Esophagus (tissue), 2 donors: ENCODE results near the gene DHX8. TPM values are rescaled to one million over a fixed set of nuclear protein-coding genes. Genes with fewer than 3 reads are reported as not detected.
"Not testable (repeated sequence)": the region's sequence is repeated elsewhere in the genome, so short reads cannot be mapped to it uniquely, and the experiment has no call there.

ENCODE experiments used
- H3K27ac ChIP-seq, 2 donors: one replicate each; pipeline ENCODE4 v1.5.1; 2013; ENCODE audit warnings: low read depth in 2 of 2, mild to moderate bottlenecking in 2 of 2, inconsistent platforms in 1 of 2, low read length in 1 of 2, moderate library complexity in 1 of 2
- H3K27me3 ChIP-seq, 2 donors: one replicate each; pipeline ENCODE4 v1.6.1; 2013; ENCODE audit warnings: low read length in 2 of 2, control low read depth in 1 of 2, mild to moderate bottlenecking in 1 of 2; ENCODE audit not compliant: insufficient read depth in 2 of 2, control insufficient read depth in 1 of 2
- H3K36me3 ChIP-seq, 2 donors: one replicate each; pipeline ENCODE4 v1.6.1; 2013; ENCODE audit warnings: low read length in 1 of 2; ENCODE audit not compliant: control insufficient read depth in 2 of 2, insufficient read depth in 2 of 2
- H3K4me1 ChIP-seq, 2 donors: one replicate each; pipeline ENCODE4 v1.6.1; 2013; ENCODE audit warnings: low read length in 1 of 2; ENCODE audit not compliant: control insufficient read depth in 2 of 2, insufficient read depth in 2 of 2
- H3K4me3 ChIP-seq, 2 donors: one replicate each; pipeline ENCODE4 v1.5.1; 2013; ENCODE audit warnings: low read length in 2 of 2, mild to moderate bottlenecking in 2 of 2, low read depth in 1 of 2, moderate library complexity in 1 of 2
- H3K9me3 ChIP-seq, 2 donors: one replicate each; pipeline ENCODE4 v1.6.1; 2013; ENCODE audit warnings: mild to moderate bottlenecking in 2 of 2, low read depth in 1 of 2, low read length in 1 of 2, moderate library complexity in 1 of 2; ENCODE audit not compliant: control insufficient read depth in 2 of 2, insufficient read depth in 1 of 2
- WGBS, 2 donors: extraction: QIAGEN DNeasy Blood & Tissue Kit; methylation state at CpG; one replicate each; pipeline ENCODE4 v1.1.7; 2013; 5-methylcytosine and 5-hydroxymethylcytosine counted together
- polyA plus RNA-seq, 2 donors: library from polyadenylated mRNA; stranded (reverse); fragments of 200-250 nt; gene quantifications; one replicate each; pipeline ENCODE4 v1.2.3, GENCODE V29; 2013
- donor health status: healthy with polysubstance abuse.
- donor health status: Bipolar disorder and iron deficiency.

Gene DHX8
- polyA plus RNA-seq, 2 donors, result 18.2 to 21.6 TPM

- H3K4me1 ChIP-seq, result peaks cover 0 to 5% of the 10 kb centered on the region in 2 donors
- H3K9me3 ChIP-seq, result no peaks in the 10 kb centered on the region
- no peaks in the 10 kb centered on the region for H3K36me3 ChIP-seq
- H3K4me3 ChIP-seq, result no peak overlapping the region
- no peaks in the 10 kb centered on the region for H3K27me3 ChIP-seq
- WGBS, 2 donors, result 52 to 68% methylated on average over 1 of the region's 1 CpG
- peak overlapping the region; percentile 59 to 79 for H3K27ac ChIP-seq
These were observed 26.4 kb upstream of the DHX8 start for GRCh38 chr17:43457362-43457692.

DNA sequence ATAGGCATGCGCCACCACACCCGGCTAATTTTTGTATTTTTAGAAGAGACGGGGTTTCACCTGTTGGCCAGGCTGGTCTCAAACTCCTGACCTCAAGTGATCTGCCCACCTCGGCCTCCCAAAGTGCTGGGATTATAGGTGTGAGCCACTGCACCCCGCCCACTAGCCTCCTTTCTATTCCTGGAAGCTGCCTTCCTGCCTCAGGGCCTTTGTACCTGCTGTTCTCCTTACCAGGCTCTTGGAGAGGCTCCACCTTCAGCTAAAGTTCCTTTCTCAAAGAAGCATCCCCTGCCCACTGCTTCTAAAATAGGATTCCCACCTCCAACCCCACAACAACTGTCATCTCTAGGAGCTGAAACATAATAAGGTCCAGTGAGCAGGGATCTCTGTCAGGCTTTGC is 23.9 kb upstream of the DHX8 start:
- not testable (repeated sequence) for H3K4me1 ChIP-seq, H3K27ac ChIP-seq, H3K4me3 ChIP-seq, H3K36me3 ChIP-seq, H3K27me3 ChIP-seq, H3K9me3 ChIP-seq
- 82 to 89% methylated on average over 5 of the region's 5 CpGs for WGBS, 2 donors

DNA sequence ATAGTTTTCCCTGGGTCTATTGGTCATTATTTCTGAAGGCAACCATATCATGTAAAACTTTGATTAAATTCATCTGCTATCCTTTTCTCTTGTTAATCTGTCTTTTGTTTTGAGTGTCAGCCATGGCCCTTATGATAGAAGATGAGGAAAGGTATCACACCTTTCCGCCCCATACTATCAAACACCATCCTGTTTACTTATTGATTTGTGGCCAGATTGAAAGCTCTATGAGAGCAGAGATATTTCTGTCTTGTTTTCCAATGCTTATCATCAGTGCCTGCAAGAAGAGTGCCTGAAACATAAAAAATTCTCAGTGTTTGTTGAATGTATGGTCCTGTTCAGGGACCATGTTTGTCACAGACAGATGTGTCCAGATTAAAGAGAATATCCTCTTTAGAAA is 22.6 kb upstream of the DHX8 start:
- Histone ChIP-seq H3K4me3 (no peak overlapping the region), H3K9me3 (no peaks in the 10 kb centered on the region), H3K36me3 (no peaks in the 10 kb centered on the region), H3K27ac (no peak overlapping the region), H3K4me1 (peaks cover 0 to 8% of the 10 kb centered on the region in 2 donors), H3K27me3 (no peaks in the 10 kb centered on the region)
- WGBS, 2 donors, result 77 to 91% methylated on average over 1 of the region's 1 CpG

DNA sequence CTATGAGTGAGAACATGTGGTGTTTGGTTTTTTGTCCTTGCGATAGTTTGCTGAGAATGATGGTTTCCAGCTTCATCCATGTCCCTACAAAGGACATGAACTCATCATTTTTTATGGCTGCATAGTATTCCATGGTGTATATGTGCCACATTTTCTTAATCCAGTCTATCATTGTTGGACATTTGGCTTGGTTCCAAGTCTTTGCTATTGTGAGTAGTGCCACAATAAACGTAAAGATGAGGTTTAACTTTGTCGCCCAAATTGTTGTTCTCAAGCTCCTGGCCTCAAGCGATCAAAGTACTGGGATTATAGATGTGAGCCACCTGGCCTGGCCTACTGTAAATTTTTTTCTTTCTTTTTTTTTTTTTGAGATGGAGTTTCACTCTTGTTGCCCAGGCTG is 21.2 kb upstream of the DHX8 start:
- H3K27ac ChIP-seq, H3K4me1 ChIP-seq, H3K9me3 ChIP-seq, H3K36me3 ChIP-seq, H3K27me3 ChIP-seq, H3K4me3 ChIP-seq: not testable (repeated sequence)
- WGBS, 2 donors, result 83 to 86% methylated on average over 3 of the region's 4 CpGs

DNA sequence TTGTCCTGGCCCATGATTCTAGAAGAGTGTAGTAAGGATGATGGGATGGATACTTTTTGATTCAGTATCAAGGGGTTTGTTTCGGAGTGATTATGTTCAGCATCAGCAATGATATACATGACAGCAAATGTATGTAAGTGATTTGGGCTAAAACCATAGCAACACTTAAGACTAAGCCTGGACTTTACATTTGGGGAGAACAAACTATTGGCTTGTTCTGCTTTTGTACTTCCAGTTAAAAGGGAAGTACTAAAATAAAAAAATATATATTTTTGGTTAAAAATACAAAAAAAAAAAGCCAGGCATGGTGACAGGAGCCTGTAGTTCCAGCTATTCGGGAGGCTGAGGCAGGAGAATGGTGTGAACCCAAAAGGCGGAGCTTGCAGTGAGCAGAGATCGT is 20.5 kb upstream of the DHX8 start:
- WGBS, 2 donors, result 90 to 93% methylated on average over 4 of the region's 4 CpGs
- Histone ChIP-seq H3K27ac (no peak overlapping the region), H3K27me3 (no peaks in the 10 kb centered on the region), H3K4me3 (no peak overlapping the region), H3K9me3 (no peaks in the 10 kb centered on the region), H3K36me3 (no peaks in the 10 kb centered on the region), H3K4me1 (peaks cover 2 to 7% of the 10 kb centered on the region in 2 donors)

- peaks cover 2 to 5% of the 10 kb centered on the region in 2 donors for H3K4me1 ChIP-seq
- H3K36me3 ChIP-seq, result no peaks in the 10 kb centered on the region
- H3K9me3 ChIP-seq, result no peaks in the 10 kb centered on the region
- H3K27ac ChIP-seq, result no peak overlapping the region
- no peak overlapping the region for H3K4me3 ChIP-seq
- WGBS, 2 donors, result 84 to 90% methylated on average over 1 of the region's 1 CpG
- H3K27me3 ChIP-seq, result no peaks in the 10 kb centered on the region
These were observed 19.7 kb upstream of the DHX8 start for GRCh38 chr17:43464046-43464445.

- H3K4me1 ChIP-seq, result peaks cover 2 to 8% of the 10 kb centered on the region in 2 donors
- H3K27me3 ChIP-seq, result no peaks in the 10 kb centered on the region
- H3K27ac ChIP-seq, result no peak overlapping the region
- H3K4me3 ChIP-seq, result no peak overlapping the region
- 67 to 77% methylated on average over 9 of the region's 9 CpGs for WGBS, 2 donors
- no peaks in the 10 kb centered on the region for H3K9me3 ChIP-seq
- no peaks in the 10 kb centered on the region for H3K36me3 ChIP-seq
These were observed 18.7 kb upstream of the DHX8 start for GRCh38 chr17:43465049-43465448.

DNA sequence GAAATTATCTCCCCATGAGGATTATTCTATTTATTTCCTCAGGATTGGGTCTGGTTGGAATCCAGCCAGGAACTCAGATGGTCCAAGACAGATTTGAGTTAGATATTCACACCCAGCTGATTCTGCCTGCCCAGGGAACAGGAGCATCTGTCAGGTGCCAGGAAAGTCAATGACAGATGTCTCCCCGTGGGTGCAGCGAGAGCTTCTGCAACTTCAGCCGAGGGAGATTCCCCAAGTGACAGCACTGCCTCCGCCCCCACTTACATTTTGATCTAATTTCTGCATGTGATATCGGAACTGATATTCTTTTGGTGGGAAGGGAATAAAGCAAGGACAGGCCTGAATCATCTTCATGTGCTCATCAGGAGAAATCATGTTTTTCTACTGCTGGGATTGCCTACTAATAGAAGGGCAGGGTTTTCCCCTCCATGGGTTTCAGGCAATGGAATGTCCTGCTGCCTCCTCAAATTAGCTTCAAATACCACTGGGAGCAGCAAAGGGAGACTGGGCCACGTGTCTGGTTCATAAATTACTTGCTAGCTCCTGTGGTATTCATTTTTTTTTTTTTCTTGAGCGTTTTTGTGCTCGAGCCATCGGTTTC is 15.7 kb upstream of the DHX8 start:
- Histone ChIP-seq H3K36me3 (no peaks in the 10 kb centered on the region), H3K9me3 (no peaks in the 10 kb centered on the region), H3K4me1 (peaks cover 2 to 8% of the 10 kb centered on the region in 2 donors), H3K27me3 (no peaks in the 10 kb centered on the region), H3K4me3 (no peak overlapping the region), H3K27ac (peak overlapping the region; percentile 89 to 91)
- 36 to 44% methylated on average over 9 of the region's 9 CpGs for WGBS, 2 donors

GRCh38 chr17:43468691-43469139 is 15.1 kb upstream of the DHX8 start:
- H3K4me3 ChIP-seq, result no peak overlapping the region
- 30 to 48% methylated on average over 4 of the region's 4 CpGs for WGBS, 2 donors
- H3K4me1 ChIP-seq, result peaks cover 2 to 8% of the 10 kb centered on the region in 2 donors
- no peaks in the 10 kb centered on the region for H3K27me3 ChIP-seq
- H3K36me3 ChIP-seq, result no peaks in the 10 kb centered on the region
- no peaks in the 10 kb centered on the region for H3K9me3 ChIP-seq
- peak overlapping the region; percentile 89 to 91 for H3K27ac ChIP-seq

DNA sequence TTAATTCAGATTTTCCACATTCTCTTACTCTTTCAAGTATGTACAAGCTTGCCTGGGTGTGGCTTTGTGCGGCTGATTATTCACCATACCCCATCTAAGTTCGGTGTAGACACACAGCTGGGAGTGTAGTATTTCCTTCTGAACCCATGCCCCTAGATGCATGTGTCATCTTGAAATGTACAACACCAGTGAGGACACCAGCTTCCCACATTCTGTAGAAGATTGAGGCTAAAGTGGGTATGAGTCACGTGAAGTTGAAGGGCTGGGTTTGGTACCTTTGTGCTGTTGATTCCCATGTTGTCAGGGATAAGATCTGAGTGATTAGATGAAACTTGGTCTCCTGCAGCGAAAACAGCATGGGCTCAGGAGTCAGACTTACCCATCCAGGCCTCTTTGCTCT is 14.6 kb upstream of the DHX8 start:
- peak overlapping the region; percentile 91 for H3K27ac ChIP-seq
- no peaks in the 10 kb centered on the region for H3K36me3 ChIP-seq
- WGBS, 2 donors, result 51 to 67% methylated on average over 4 of the region's 4 CpGs
- H3K27me3 ChIP-seq, result no peaks in the 10 kb centered on the region
- no peak overlapping the region for H3K4me3 ChIP-seq
- no peaks in the 10 kb centered on the region for H3K9me3 ChIP-seq
- peaks cover 2 to 8% of the 10 kb centered on the region in 2 donors for H3K4me1 ChIP-seq
